HG03571 (cell line): ENCODE data around the gene EN2.
"Not testable (repeated sequence)": the region's sequence is repeated elsewhere in the genome, so short reads cannot be mapped to it uniquely, and the experiment has no call there.

Experiments used
- ATAC-seq: cut with Tn5 transposase; IDR thresholded peaks from one replicate; pipeline ENCODE4 v1.9.1; 2021; ENCODE audit not compliant: unreplicated experiment

EN2 gene

DNA sequence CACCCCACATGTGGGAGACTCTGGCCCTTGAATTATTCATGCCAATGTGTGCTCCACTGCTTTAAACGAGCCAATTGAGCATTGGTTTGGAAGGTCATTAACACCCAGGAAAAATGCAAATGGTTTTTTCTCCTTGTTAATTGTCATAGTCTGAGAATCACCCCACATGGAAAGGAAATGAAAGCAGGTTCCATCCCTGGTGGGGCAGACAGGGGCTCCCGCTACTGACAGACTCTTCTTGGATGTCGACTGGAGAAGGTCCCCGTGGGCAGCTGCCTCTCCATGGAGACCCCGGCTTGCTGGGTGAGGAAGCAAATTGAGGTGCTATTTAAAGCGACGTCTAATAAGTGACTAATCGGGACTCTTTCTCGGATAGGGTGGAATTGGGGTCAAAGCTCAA, 32.0 kb upstream of the EN2 start:
- no peak for ATAC-seq

DNA sequence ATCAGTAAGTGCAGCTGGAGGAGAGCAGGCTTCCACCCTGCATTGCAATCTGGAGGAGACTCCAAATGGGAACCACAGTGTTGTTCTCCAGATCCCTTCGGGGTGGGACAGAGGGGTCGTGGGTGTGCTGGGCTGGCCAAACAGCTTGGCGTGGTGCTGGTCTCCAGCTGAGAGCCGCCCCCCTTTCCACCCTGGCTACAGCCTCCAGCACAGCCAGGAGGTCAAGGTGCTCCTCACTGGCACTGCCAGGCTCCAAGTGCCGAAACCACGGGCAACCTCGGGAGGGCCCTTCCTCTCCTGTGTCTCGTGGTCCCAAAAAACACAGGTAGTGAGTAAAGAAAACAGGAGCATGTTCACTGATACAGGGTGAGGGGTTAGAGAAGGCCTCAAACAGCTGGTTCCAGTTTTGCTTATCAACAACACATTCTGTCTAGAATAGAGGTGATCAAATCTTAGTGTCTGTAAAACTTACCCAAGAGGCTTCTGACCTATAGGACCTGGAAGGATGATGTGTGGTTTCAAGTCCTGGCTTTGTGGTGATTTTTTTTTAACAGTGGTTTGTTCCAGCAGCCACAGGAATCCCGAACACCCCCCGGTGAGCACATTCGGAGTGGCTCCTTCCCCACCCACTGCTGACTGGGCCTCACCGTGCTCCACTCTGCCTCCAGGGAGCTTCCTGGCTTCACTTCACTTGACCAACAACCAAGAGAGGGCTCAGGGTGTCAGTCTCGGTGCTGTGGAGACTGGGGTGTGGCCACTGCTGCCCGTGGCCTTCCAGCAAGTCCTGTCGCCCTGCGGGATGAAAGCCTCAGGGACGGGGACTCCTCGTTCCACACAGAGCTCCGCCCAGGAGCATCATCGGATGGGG, 31.2 kb upstream of the EN2 start:
- no peak for ATAC-seq

DNA sequence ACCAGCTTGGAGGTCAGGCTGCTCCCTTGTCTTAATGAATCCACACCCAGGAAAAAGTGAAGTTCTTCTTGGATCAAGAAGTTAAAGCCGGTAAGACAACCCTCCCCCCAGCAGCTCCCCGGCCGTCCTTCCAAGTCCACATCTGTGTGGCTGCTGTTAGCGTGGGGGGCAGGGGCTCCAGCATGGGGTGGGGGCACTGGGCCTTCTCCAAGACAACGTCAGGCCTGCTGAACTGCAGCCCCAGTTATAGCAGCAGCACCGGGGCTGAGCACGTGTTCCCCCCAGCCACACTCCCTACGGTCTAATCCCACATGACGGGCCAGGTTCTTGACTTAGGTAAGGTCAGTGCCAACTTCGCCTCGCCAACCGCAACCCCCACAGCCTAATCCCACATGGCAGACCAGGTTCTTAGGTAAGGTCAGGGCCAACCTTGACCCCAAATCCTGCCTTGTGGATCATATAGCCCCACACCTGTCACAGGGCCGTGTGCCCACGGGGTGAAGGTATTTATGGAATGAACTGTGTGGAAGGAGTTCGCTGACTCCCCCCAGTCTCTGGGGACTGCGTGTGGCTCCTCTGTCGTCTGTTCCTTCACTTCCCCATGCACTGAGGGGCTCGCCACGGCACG, 30.4 kb upstream of the EN2 start:
- ATAC-seq: no peak

DNA sequence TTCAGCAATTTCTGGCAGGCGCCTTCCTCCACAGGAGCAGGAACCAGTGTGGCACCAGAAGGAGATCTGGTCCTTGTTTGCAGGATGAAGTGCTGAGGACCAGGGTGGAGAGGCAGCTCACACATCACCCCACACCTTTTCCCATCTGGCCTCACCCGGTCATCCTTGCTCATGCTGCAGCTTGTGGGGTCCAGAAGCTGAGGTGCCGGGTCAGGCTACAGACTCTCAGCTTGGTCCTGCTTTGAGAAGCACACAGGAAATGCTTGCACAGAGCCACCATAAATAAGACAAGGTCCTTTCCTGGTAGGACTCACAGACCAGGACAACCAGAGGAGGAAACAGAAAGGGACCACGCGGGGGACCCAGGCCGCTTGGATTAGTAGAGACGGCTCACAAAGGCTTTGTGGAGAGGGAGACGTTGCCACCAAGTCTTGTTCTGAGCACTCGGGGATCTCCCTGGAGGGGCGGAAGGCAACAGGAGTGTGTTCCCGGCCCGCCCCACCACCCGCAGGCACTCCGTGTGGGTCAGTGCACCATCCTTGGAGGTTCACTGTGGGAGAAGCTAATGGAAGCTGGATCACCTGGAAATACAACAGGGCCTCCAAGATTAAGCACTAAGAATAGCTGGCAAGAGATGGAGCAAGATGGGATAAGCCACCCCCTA, 29.6 kb upstream of the EN2 start:
- ATAC-seq: no peak

DNA sequence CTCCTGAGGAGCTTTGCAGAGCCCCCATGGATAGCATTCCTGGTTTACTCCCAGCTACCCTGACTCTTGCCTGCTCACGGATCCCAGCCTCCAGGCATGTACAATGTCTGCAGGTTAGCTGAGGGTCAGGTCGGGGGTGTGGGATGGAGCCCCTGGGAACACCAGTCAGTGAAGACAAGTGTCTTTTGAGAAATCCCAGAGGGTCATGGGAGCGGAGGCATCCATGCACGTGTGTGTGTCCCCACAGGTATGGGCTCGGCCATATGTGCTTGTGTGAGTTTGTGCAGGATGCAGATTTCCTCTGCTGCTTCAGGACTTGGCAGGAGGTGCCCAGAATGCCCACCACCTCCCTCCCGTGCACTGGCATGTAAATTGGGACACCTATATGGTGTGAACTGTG, 28.3 kb upstream of the EN2 start:
- no peak for ATAC-seq

DNA sequence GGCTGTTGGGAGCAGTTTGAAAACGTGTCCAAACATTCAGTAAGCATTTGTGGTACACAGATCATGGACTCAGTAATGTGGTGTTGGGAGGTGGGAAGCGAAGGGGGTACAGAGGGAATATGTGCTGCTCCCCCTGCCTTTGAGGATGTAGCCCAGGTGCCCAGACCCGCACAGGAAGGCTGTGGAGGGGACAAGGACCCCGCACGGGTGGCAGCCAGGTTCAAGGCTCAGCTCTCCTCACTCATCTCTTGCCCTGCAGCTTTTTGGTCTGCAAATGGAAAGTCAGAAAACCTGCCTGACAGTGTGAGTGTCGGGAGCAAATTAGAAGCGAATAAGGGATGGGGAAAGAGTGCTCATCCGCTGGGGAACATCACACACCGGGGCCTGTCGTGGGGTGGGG, 27.3 kb upstream of the EN2 start:
- ATAC-seq: no peak

DNA sequence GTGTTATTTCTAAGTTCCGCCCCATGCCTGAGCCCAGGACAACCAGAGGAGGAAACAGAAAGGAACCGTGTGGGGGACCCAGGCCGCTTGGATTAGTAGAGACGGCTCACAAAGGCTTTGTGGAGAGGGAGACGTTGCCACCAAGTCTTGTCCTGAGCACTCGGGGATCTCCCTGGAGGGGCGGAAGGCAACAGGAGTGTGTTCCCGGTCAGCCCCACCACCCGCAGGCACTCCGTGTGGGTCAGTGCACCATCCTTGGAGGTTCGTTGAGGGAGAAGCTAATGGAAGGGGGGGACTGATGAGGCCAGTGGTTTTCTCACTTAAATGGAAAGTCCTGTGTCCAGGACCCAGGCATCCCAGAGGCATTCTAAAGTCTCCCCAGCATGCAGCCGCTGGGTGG, 26.7 kb upstream of the EN2 start:
- ATAC-seq: no peak

DNA sequence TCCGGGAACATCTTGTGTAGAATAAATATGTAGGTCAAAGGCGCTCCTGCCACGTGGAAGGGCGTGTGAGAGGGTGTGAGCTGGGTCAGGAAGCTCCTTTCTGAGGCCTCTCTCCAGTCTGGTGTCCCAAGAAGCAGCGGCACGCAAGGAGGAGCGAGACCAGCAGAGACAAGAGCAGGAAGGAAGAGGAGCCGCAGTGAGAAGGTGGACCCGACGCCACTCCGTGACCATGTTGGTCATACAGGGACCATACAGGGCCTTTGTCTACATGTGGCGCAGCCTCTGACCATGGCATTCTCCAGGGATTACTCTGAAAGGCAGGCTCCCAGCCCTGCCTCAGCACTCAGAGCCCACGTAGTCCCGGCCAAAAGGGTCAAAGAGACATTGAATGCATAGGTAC, 26.2 kb upstream of the EN2 start:
- no peak for ATAC-seq

DNA sequence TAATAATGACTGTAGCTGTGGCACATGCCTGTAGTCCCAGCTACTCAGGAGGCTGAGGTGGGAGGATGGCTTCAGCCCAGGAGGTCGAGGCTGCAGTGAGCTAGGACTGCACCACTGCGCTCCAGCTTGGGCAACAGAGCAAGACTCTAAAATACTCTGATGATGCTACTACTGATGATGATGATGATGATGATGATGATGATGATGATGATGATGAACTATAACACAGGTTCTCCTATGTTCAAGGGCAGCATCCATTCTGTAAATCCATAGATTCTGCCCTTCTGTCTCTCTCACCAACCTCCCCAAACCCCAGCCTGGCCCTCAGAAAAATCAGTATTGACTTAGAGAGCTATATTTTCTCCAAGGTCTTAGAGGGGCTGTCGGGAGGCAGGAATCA, 22.8 kb upstream of the EN2 start:
- no peak for ATAC-seq

DNA sequence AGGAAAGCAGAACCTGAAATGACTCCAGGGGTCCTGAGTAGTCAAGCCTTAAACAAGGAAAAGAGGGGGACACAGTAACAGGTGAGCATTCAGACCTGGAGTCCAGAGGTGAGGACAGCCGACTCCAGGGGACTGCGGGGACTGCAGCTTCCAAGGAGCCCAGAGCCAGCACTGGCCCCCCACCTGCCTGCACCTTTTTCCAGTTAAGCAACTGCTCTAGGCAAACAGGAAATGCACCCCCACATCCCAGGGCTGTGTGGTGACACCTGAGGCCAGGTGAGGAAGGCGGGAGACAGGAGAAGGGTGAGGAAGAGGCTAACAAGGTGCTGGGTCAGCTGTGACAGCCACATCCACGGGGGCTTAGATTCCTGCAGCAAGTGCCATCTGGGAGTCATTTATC, 20.1 kb upstream of the EN2 start:
- ATAC-seq: no peak

DNA sequence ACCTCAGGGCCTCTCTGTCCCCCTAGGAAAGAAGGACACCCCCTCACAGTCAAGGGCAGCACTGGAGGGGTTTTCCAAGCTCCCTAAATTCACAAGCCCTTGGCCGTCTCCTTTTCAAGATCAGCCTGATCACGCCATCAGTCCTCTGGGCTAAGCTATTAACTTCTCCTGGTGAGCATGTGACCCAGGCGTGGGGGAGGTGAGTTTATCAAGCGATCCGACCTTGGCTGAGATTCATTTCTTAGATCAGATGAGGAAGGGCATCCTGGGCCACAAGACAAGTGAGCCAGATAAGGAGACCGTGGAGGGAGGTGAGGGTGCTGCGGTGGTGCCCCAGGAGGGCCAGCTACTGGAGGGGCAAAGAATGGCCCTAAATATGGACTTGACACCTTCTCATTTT, 19.2 kb upstream of the EN2 start:
- no peak for ATAC-seq

DNA sequence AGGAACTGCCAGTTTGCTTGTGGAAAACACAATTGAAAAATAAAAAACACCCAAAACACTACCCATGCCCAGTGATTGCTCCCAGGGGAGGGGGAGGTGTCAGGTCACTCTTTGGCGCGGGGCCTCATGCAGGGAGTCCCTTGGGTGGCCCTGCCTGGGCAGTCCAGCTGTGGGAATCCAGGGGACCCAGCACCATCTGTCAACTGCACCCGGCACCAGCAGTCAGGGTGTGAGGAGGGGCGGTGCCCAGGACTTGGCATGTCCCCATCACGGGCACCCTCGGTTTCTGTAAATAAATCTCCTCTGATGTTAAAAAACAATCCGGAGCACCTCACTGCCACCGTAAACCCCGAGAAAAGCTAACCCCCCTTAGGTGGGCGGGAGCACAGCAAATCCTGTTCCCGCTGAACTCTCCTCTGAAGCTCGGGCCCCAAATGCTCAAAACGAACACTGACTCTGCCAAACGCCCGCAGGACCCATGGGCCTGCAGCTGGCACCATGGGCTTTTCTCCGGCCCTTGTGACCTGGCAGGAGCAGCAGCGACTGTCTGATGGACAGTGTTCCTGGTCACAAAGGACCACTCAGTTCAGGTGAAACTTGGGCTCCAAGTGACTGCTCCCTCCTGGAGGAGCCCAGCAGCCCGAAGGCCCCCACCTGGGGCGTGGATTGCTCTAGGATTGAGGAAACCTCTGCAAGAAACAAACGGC, 18.5 kb upstream of the EN2 start:
- ATAC-seq: no peak

DNA sequence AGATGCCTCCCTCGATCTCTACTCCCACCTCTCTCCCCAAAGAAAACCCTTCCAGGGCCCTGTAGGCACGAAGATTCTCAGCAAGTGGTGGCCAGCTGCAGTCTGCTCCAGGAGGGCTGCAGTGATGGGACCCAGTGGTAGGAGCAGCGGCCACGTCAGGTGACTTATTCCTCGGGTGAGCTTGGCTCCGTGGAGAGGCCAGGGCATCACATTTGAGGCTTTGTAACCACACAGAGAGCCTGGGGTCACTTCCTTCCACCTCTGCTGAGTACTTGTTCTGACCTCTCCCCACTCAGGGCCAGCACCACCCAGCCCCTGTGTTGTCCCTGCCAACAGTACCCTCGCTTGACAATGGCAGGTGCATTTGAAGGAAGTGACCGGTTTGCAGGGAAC, 17.9 kb upstream of the EN2 start:
- no peak for ATAC-seq

DNA sequence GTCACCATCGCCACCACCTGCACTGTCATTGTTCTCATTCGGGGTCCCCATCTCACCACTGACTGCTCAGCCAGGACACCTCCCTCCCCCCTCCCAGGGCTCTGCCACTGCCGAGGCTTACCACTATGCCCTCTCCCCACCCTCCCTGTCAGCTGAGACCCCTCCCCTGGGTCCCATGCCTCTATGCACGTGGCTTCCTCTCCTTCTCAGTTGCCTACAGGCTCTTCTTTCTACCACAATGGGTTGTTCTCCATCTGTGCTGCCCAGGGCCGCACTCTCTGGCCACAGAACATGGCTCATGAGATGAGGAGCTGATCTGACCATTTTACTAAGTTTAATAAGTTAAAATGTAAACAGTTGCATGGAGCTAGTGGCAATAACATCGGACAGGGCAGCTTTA, 16.1 kb upstream of the EN2 start:
- no peak for ATAC-seq

DNA sequence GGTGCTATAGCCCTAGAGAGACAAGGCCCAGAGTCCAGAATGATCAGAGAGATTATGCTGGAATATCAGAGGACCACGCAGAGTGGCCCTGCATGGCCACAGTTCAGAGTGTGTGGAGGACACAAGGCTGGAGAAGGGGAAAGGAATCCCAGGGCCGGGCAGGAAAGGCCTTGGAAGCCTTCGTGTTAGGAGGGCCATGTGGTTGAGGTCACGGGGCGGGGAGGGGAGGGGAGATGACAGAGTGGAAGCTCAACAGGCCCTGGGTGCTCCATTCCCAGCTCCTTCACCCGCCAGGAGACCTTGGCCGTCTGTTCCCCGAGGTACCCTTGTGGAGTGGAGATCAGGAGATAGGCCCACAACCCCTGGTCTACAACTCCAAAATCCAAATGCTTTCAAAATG, 13.2 kb upstream of the EN2 start:
- ATAC-seq: no peak

DNA sequence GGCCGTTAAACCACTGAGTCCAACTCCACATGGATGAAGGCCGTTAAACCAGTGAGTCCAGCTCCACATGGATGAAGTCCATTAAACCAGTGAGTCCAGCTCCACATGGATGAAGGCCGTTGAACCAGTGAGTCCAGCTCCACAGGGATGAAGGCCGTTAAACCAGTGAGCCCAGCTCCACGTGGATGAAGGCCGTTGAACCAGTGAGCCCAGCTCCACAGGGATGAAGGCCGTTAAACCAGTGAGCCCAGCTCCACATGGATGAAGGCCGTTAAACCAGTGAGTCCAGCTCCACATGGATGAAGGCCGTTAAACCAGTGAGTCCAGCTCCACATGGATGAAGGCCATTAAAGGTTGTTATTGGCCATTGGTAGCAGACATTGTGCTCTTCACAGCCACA, 12.3 kb upstream of the EN2 start:
- ATAC-seq: not testable (repeated sequence)

DNA sequence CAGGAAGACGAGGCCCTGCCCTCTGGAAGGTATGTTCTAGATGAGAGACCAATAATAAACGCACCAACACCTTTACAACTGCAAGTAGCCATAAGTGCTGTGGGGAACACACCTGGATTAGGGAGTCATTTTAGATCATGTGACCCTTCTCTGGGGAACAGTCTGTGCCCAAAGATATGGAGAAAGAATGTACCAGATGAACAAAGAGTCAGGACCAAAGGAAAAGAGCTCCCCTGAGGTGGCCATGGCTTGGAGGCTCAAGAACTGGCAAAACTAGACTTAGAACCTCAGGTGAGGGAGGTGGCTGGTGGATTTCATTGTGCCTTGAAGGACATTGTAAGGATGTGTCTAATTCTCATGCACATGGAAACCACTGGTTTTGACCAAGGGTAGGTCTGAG, 10.3 kb upstream of the EN2 start:
- no peak for ATAC-seq

DNA sequence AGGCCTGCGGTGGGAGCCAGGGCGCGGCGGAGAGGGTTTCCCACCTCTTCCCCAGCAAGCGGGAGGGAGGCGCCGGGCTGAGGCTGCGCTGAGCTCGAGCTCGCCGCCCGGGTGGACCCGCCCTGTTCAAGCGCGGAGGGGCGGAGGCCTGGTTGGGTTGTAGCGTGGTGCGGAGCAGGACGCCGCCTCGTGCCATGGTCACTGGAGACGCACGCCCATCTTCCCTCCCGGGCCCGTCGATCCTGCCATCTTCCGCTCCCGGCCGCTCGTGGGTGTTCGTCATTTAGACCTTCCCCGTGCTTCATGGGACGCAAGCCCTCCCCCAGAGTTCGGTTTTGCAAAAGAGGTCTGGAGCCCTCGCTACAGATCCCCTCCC, 9.3 kb upstream of the EN2 start:
- no peak for ATAC-seq

DNA sequence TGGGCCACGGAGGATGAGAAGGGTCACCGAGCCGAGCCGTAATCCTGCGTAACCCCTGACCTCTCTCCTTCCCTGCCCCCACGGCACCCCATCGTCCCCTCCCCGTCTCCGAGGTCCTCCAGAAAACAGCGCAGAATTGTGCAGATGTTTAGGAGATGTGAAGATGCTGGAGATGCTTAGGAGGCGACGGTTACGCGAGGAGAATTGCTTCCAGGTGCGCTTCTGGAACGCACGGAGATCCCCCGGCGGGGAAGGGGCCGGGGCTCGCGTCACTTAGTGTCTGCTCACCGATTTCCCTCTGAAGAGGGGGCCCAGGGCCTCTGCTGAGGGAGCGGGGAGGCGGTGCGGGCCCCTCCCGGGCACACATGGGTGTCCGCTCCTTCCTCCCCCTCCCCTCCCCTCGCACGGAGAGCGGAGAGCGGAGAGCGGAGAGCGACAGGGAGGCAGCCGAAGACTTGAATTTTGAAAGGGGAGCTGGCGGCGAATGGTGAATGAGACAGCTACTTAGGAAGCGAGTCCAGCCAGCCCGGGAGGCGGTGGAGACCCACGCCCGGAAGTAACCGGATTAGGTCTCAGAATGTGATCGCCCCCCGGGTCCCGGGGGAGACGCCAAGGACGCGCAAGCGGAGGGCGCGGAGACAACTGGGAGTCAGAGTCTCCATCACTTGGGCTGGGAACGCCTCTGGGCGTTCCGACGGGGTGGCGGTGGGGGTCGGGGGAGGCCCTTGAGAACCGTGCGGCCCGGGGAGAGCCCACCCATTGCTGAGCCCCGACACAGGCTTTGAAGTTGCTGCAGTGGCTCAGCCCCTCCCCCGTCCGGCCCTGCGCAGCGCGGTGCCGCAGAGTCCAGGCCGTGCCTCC, 8.7 kb upstream of the EN2 start:
- no peak for ATAC-seq

DNA sequence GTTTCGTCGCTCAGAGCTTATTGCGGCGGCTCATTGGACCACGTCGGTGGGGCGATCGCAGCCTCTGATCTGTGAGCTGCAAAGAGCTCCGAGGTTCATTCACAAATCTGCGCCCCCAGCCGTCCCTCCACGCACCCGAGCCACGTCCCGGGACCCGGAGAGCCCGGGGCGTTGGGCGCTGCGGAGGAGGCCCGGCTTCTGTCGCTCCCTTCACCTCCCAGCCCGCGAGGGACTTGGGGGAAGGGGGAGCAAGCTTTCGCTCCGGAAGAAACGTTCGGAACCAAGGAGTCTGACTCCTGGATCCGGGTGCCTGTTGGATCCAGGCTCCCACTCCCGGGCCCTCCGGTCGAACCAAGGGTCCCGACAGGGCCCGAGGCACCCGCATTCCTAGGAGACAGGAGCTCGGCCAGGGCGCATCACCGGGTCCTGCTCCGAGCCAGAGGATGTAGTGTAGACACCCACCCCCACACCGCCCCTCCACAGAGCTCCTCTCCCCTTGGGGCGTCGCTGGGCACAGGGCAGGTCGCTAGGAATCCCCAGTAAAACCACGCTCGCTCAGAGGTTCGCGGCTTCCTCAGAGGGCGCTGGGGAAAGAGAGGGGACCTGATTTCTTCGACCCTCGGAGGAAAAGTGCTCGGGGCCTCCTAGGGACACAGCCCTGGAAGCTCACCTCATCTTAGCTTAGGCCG, 7.9 kb upstream of the EN2 start:
- ATAC-seq: no peak
